Activated naive CD4-positive, alpha-beta T cell treated with anti-CD3 and anti-CD28 coated beads, Interleukin-2, amount 10 ng/mL, durations not matched to agents 7 days and 5 days (primary cell): Measurements from ENCODE around the gene GAL.

Experiments
- CTCF ChIA-PET: fragments of 350-600 bp; sonication (Branson Sonifier 250); formaldehyde crosslinking; loops from one replicate; lab custom pipeline; 2021; ENCODE audit warnings: antibody characterized with exemption; lab: Charles Lee
- DNase-seq: peaks from one replicate; pipeline ENCODE4 v3.0.0-alpha.2; 2020
- H3K27ac Mint-ChIP-seq: one replicate; pipeline ENCODE4 v1.8.0; 2021; ENCODE audit warnings: mild to moderate bottlenecking, moderate library complexity, mixed read lengths
- H3K27me3 Mint-ChIP-seq: one replicate; pipeline ENCODE4 v1.8.0; 2021; ENCODE audit warnings: mild to moderate bottlenecking, mixed read lengths
- H3K36me3 Mint-ChIP-seq: one replicate; pipeline ENCODE4 v1.8.0; 2021; ENCODE audit warnings: mixed read lengths
- H3K4me1 Mint-ChIP-seq: one replicate; pipeline ENCODE4 v1.8.0; 2021; ENCODE audit warnings: mixed read lengths
- H3K4me3 Mint-ChIP-seq: one replicate; pipeline ENCODE4 v1.8.0; 2021; ENCODE audit warnings: mild to moderate bottlenecking, moderate library complexity, mixed read lengths
- H3K9me3 Mint-ChIP-seq: one replicate; pipeline ENCODE4 v1.8.0; 2021; ENCODE audit warnings: mixed read lengths

The GAL gene

GRCh38 chr11:68664906-68665305 lies 19.4 kb upstream of the GAL start:
- no peak for DNase-seq
- Mint-ChIP-seq H3K4me3 (no peak overlapping the region), H3K27ac (no peak overlapping the region), H3K9me3 (no peaks in the 10 kb centered on the region), H3K36me3 (no peaks in the 10 kb centered on the region), H3K4me1 (no peaks in the 10 kb centered on the region), H3K27me3 (peaks cover 22% of the 10 kb centered on the region)
- CTCF ChIA-PET = no interaction called here

- Mint-ChIP-seq H3K4me3 (no peak overlapping the region), H3K9me3 (no peaks in the 10 kb centered on the region), H3K27me3 (peaks cover 20% of the 10 kb centered on the region), H3K36me3 (no peaks in the 10 kb centered on the region), H3K27ac (no peak overlapping the region), H3K4me1 (no peaks in the 10 kb centered on the region)
- CTCF ChIA-PET = no interaction called here
- no peak for DNase-seq
Measured at GRCh38 chr11:68665436-68665835, 18.9 kb upstream of the GAL start.

GRCh38 chr11:68666849-68667248 lies 17.5 kb upstream of the GAL start:
- Mint-ChIP-seq H3K4me1 (no peaks in the 10 kb centered on the region), H3K36me3 (no peaks in the 10 kb centered on the region), H3K27me3 (peaks cover 18% of the 10 kb centered on the region), H3K27ac (no peak overlapping the region), H3K9me3 (no peaks in the 10 kb centered on the region), H3K4me3 (no peak overlapping the region)
- CTCF ChIA-PET = no interaction called here
- DNase-seq = no peak

- CTCF ChIA-PET = no interaction called here
- Mint-ChIP-seq H3K27me3 (peaks cover 16% of the 10 kb centered on the region), H3K27ac (no peak overlapping the region), H3K4me1 (no peaks in the 10 kb centered on the region), H3K4me3 (no peak overlapping the region), H3K9me3 (no peaks in the 10 kb centered on the region), H3K36me3 (no peaks in the 10 kb centered on the region)
- no peak for DNase-seq
Measured at GRCh38 chr11:68667511-68668500, 16.5 kb upstream of the GAL start.

- Mint-ChIP-seq H3K27ac (no peak overlapping the region), H3K4me3 (no peak overlapping the region), H3K36me3 (no peaks in the 10 kb centered on the region), H3K4me1 (no peaks in the 10 kb centered on the region), H3K27me3 (peaks cover 9% of the 10 kb centered on the region), H3K9me3 (peaks cover 1% of the 10 kb centered on the region)
- CTCF ChIA-PET = no interaction called here
- no peak for DNase-seq
Measured at GRCh38 chr11:68669301-68670090, 14.8 kb upstream of the GAL start.

GRCh38 chr11:68670208-68670992 lies 13.9 kb upstream of the GAL start:
- CTCF ChIA-PET = no interaction called here
- H3K9me3 Mint-ChIP-seq = peaks cover 1% of the 10 kb centered on the region
- H3K4me3 Mint-ChIP-seq = no peak overlapping the region
- no peak for DNase-seq
- H3K27me3 Mint-ChIP-seq = peaks cover 5% of the 10 kb centered on the region
- H3K27ac Mint-ChIP-seq = no peak overlapping the region
- H3K4me1 Mint-ChIP-seq = no peaks in the 10 kb centered on the region
- H3K36me3 Mint-ChIP-seq = no peaks in the 10 kb centered on the region

GRCh38 chr11:68673306-68673945 lies 10.9 kb upstream of the GAL start:
- Mint-ChIP-seq H3K4me1 (no peaks in the 10 kb centered on the region), H3K27ac (no peak overlapping the region), H3K4me3 (no peak overlapping the region), H3K36me3 (no peaks in the 10 kb centered on the region), H3K9me3 (peaks cover 1% of the 10 kb centered on the region), H3K27me3 (peaks cover 5% of the 10 kb centered on the region)
- CTCF ChIA-PET = no interaction called here
- no peak for DNase-seq

GRCh38 chr11:68673991-68674390 lies 10.4 kb upstream of the GAL start:
- no peaks in the 10 kb centered on the region for H3K4me1 Mint-ChIP-seq
- no peak overlapping the region for H3K27ac Mint-ChIP-seq
- CTCF ChIA-PET = no interaction called here
- H3K36me3 Mint-ChIP-seq = no peaks in the 10 kb centered on the region
- H3K9me3 Mint-ChIP-seq = peaks cover 1% of the 10 kb centered on the region
- H3K27me3 Mint-ChIP-seq = peaks cover 5% of the 10 kb centered on the region
- no peak for DNase-seq
- H3K4me3 Mint-ChIP-seq = no peak overlapping the region

GRCh38 chr11:68674461-68674860 lies 9.9 kb upstream of the GAL start:
- Mint-ChIP-seq H3K36me3 (no peaks in the 10 kb centered on the region), H3K4me3 (no peak overlapping the region), H3K9me3 (peaks cover 1% of the 10 kb centered on the region), H3K27ac (no peak overlapping the region), H3K4me1 (no peaks in the 10 kb centered on the region), H3K27me3 (peaks cover 6% of the 10 kb centered on the region)
- DNase-seq = no peak
- CTCF ChIA-PET = no interaction called here

GRCh38 chr11:68677432-68677831 lies 6.9 kb upstream of the GAL start:
- Mint-ChIP-seq H3K36me3 (no peaks in the 10 kb centered on the region), H3K4me1 (no peaks in the 10 kb centered on the region), H3K27ac (no peak overlapping the region), H3K4me3 (no peak overlapping the region), H3K9me3 (peaks cover 1% of the 10 kb centered on the region), H3K27me3 (peaks cover 28% of the 10 kb centered on the region)
- CTCF ChIA-PET = interaction anchor here (0.7 kb wide), 1 partner anchor 121 kb away, joined by 4 read pairs; no protein-coding TSS in a partner anchor
- DNase-seq = peak; percentile 10

GRCh38 chr11:68678031-68678441 lies 6.3 kb upstream of the GAL start:
- H3K4me3 Mint-ChIP-seq = no peak overlapping the region
- no peak overlapping the region for H3K27ac Mint-ChIP-seq

GRCh38 chr11:68680541-68681231 lies 3.7 kb upstream of the GAL start:
- peaks cover 55% of the 10 kb centered on the region for H3K27me3 Mint-ChIP-seq
- no peaks in the 10 kb centered on the region for H3K4me1 Mint-ChIP-seq
- H3K36me3 Mint-ChIP-seq = no peaks in the 10 kb centered on the region
- CTCF ChIA-PET = no interaction called here
- H3K9me3 Mint-ChIP-seq = no peaks in the 10 kb centered on the region
- no peak overlapping the region for H3K27ac Mint-ChIP-seq
- DNase-seq = peak; percentile 7
- H3K4me3 Mint-ChIP-seq = no peak overlapping the region

More at GRCh38 chr11:68678031-68678441, 6.3 kb upstream of the GAL start:
- Mint-ChIP-seq H3K4me1 (no peaks in the 10 kb centered on the region), H3K9me3 (peaks cover 1% of the 10 kb centered on the region), H3K27me3 (peaks cover 30% of the 10 kb centered on the region), H3K36me3 (no peaks in the 10 kb centered on the region)
- peak; percentile 8 for DNase-seq
- CTCF ChIA-PET = interaction anchor here (0.7 kb wide), 1 partner anchor 120 kb away, joined by 4 read pairs; no protein-coding TSS in a partner anchor

GRCh38 chr11:68682531-68682961 lies 1.8 kb upstream of the GAL start:
- peak; percentile 18 for DNase-seq
- CTCF ChIA-PET = no interaction called here
- Mint-ChIP-seq H3K27ac (no peak overlapping the region), H3K9me3 (no peaks in the 10 kb centered on the region), H3K4me1 (no peaks in the 10 kb centered on the region), H3K4me3 (no peak overlapping the region), H3K27me3 (peaks cover 74% of the 10 kb centered on the region), H3K36me3 (no peaks in the 10 kb centered on the region)
